Fibroblast of villous mesenchyme (primary cell): ENCODE data around the gene CACTIN. TPM values are rescaled to one million over a fixed set of nuclear protein-coding genes. Genes with fewer than 3 reads are reported as not detected.

ENCODE experiments used
- DNase-seq: peaks from one replicate; pipeline ENCODE4 v3.0.0-alpha.2; 2010; ENCODE audit warnings: low read depth
- H3K4me3 ChIP-seq: 2 replicates; pipeline ENCODE4 v1.5.1; 2011; ENCODE audit warnings: low read depth, mild to moderate bottlenecking, low read length
- CTCF ChIP-seq: IDR thresholded peaks from 2 replicates; pipeline ENCODE4 v1.5.1; 2012; ENCODE audit warnings: low read depth, mild to moderate bottlenecking, low read length; ENCODE audit not compliant: insufficient read depth
- total RNA-seq: library from RNA; depleted of rRNA; stranded (reverse); fragments of >200 nt; gene quantifications from 2 replicates; pipeline ENCODE4 v1.2.3, GENCODE V29; 2012

The CACTIN gene
- total RNA-seq, 1 donor = 17.7 TPM

- DNase-seq = peak; percentile 54
- TF ChIP-seq CTCF = peak; percentile 6
- H3K4me3 ChIP-seq = no peak overlapping the region
Observed at GRCh38 chr19:3671680-3672574, 45.3 kb upstream of the CACTIN start.

GRCh38 chr19:3670796-3671679 is 44.4 kb upstream of the CACTIN start:
- peak; percentile 80 for DNase-seq
- no peak overlapping the region for H3K4me3 ChIP-seq
- TF ChIP-seq CTCF = no peak

- peak; percentile 92 for DNase-seq
- TF ChIP-seq CTCF = no peak
- H3K4me3 ChIP-seq = no peak overlapping the region
Observed at GRCh38 chr19:3669947-3670795, 43.6 kb upstream of the CACTIN start.

- H3K4me3 ChIP-seq = no peak overlapping the region
- no peak for DNase-seq
- TF ChIP-seq CTCF = no peak
Observed at GRCh38 chr19:3669082-3669946, 42.7 kb upstream of the CACTIN start.

- H3K4me3 ChIP-seq = no peak overlapping the region
- peak; percentile 57 for DNase-seq
- no peak for TF ChIP-seq CTCF
Observed at GRCh38 chr19:3668331-3669081, 41.9 kb upstream of the CACTIN start.
